HEK293 (cell line): ENCODE data around the gene FXYD5.
A peak's percentile ranks its signal among the peaks of the same experiment; 100 is the strongest.

Experiments
- EGR2 ChIP-seq: fragments of 450-650 bp; formaldehyde crosslinking; IDR thresholded peaks from 2 replicates; pipeline ENCODE4 v1.5.1; 2016; ENCODE audit warnings: low read depth, missing biosample characterization, missing genetic modification characterization
- KLF1 ChIP-seq: fragments of 450-650 bp; formaldehyde crosslinking; IDR thresholded peaks from 2 replicates; pipeline ENCODE4 v1.5.1; 2016; ENCODE audit warnings: missing biosample characterization, missing genetic modification characterization
- PATZ1 ChIP-seq: fragments of 450-650 bp; formaldehyde crosslinking; IDR thresholded peaks from 2 replicates; pipeline ENCODE4 v1.5.1; 2016; ENCODE audit warnings: missing biosample characterization, missing genetic modification characterization
- PRDM1 ChIP-seq: fragments of 450-650 bp; formaldehyde crosslinking; IDR thresholded peaks from 2 replicates; pipeline ENCODE4; 2016; ENCODE audit warnings: missing biosample characterization, missing genetic modification characterization
- ZBTB10 ChIP-seq: fragments of 450-650 bp; formaldehyde crosslinking; IDR thresholded peaks from 2 replicates; pipeline ENCODE4 v1.5.1; 2016; ENCODE audit warnings: missing biosample characterization, missing genetic modification characterization
- ZBTB21 ChIP-seq: fragments of 450-650 bp; formaldehyde crosslinking; IDR thresholded peaks from 2 replicates; pipeline ENCODE4 v1.5.1; 2017; ENCODE audit warnings: missing biosample characterization, missing genetic modification characterization
- ZBTB26 ChIP-seq: fragments of 450-650 bp; formaldehyde crosslinking; optimal IDR thresholded peaks from 2 replicates; pipeline ENCODE3; 2016; ENCODE audit warnings: missing biosample characterization, mild to moderate bottlenecking, missing genetic modification characterization
- ZBTB48 ChIP-seq: fragments of 450-650 bp; formaldehyde crosslinking; IDR thresholded peaks from 2 replicates; pipeline ENCODE4 v1.5.1; 2016; ENCODE audit warnings: missing biosample characterization, missing genetic modification characterization
- ZFP37 ChIP-seq: fragments of 450-650 bp; formaldehyde crosslinking; IDR thresholded peaks from 2 replicates; pipeline ENCODE4 v1.5.1; 2016; ENCODE audit warnings: missing biosample characterization, missing genetic modification characterization
- ZIC2 ChIP-seq: fragments of 450-650 bp; formaldehyde crosslinking; IDR thresholded peaks from 2 replicates; pipeline ENCODE4 v1.5.1; 2016; ENCODE audit warnings: missing biosample characterization, missing genetic modification characterization
- ZNF138 ChIP-seq: fragments of 450-650 bp; formaldehyde crosslinking; IDR thresholded peaks from 2 replicates; pipeline ENCODE4 v1.5.1; 2016; ENCODE audit warnings: missing biosample characterization, missing genetic modification characterization, borderline replicate concordance
- ZNF16 ChIP-seq: fragments of 450-650 bp; formaldehyde crosslinking; IDR thresholded peaks from 2 replicates; pipeline ENCODE4 v1.5.1; 2016; ENCODE audit warnings: low read depth, missing biosample characterization, missing genetic modification characterization
- ZNF174 ChIP-seq: fragments of 450-650 bp; formaldehyde crosslinking; IDR thresholded peaks from 2 replicates; pipeline ENCODE4 v1.5.0; 2017; ENCODE audit warnings: missing biosample characterization, mild to moderate bottlenecking, missing genetic modification characterization
- ZNF18 ChIP-seq: fragments of 450-650 bp; formaldehyde crosslinking; IDR thresholded peaks from 2 replicates; pipeline ENCODE4 v1.5.1; 2016; ENCODE audit warnings: missing biosample characterization, missing genetic modification characterization
- ZNF2 ChIP-seq: fragments of 450-650 bp; formaldehyde crosslinking; IDR thresholded peaks from 2 replicates; pipeline ENCODE4 v1.5.1; 2016; ENCODE audit warnings: missing biosample characterization, missing genetic modification characterization
- ZNF221 ChIP-seq: fragments of 450-650 bp; formaldehyde crosslinking; IDR thresholded peaks from 2 replicates; pipeline ENCODE4 v1.5.1; 2017; ENCODE audit warnings: missing biosample characterization, missing genetic modification characterization, borderline replicate concordance
- ZNF239 ChIP-seq: fragments of 450-650 bp; formaldehyde crosslinking; IDR thresholded peaks from 2 replicates; pipeline ENCODE4 v1.5.1; 2016; ENCODE audit warnings: missing biosample characterization, missing genetic modification characterization
- ZNF280C ChIP-seq: fragments of 450-650 bp; formaldehyde crosslinking; IDR thresholded peaks from 2 replicates; pipeline ENCODE4 v1.5.1; 2016; ENCODE audit warnings: missing biosample characterization, missing genetic modification characterization
- ZNF354C ChIP-seq: fragments of 450-650 bp; formaldehyde crosslinking; IDR thresholded peaks from 2 replicates; pipeline ENCODE4 v1.5.1; 2016; ENCODE audit warnings: missing biosample characterization, missing genetic modification characterization, low read depth, borderline replicate concordance
- ZNF404 ChIP-seq: fragments of 450-650 bp; formaldehyde crosslinking; IDR thresholded peaks from 2 replicates; pipeline ENCODE4 v1.5.1; 2017; ENCODE audit warnings: missing biosample characterization, missing genetic modification characterization
- ZNF416 ChIP-seq: fragments of 450-650 bp; formaldehyde crosslinking; IDR thresholded peaks from 2 replicates; pipeline ENCODE4 v1.5.1; 2016; ENCODE audit warnings: missing biosample characterization, missing genetic modification characterization
- ZNF433 ChIP-seq: fragments of 450-650 bp; formaldehyde crosslinking; IDR thresholded peaks from 2 replicates; pipeline ENCODE4 v1.5.1; 2016; ENCODE audit warnings: missing biosample characterization, missing genetic modification characterization, low read depth
- ZNF514 ChIP-seq: fragments of 450-650 bp; formaldehyde crosslinking; IDR thresholded peaks from 2 replicates; pipeline ENCODE4 v1.5.1; 2016; ENCODE audit warnings: missing biosample characterization, missing genetic modification characterization
- ZNF555 ChIP-seq: fragments of 450-650 bp; formaldehyde crosslinking; conservative IDR thresholded peaks from 2 replicates; pipeline ENCODE4 v1.5.1; 2017; ENCODE audit warnings: missing biosample characterization, mild to moderate bottlenecking, missing genetic modification characterization, inconsistent platforms
- ZNF561 ChIP-seq: fragments of 450-650 bp; IDR thresholded peaks from 2 replicates; pipeline ENCODE4 v1.5.1; 2018; ENCODE audit warnings: missing biosample characterization, missing genetic modification characterization, borderline replicate concordance
- ZNF571 ChIP-seq: fragments of 450-650 bp; formaldehyde crosslinking; IDR thresholded peaks from 2 replicates; pipeline ENCODE4 v1.5.0; 2017; ENCODE audit warnings: missing biosample characterization, missing genetic modification characterization
- ZNF624 ChIP-seq: fragments of 450-650 bp; formaldehyde crosslinking; IDR thresholded peaks from 2 replicates; pipeline ENCODE4 v1.5.1; 2017; ENCODE audit warnings: missing biosample characterization, missing genetic modification characterization
- ZNF76 ChIP-seq: fragments of 450-650 bp; formaldehyde crosslinking; IDR thresholded peaks from 2 replicates; pipeline ENCODE4; 2016; ENCODE audit warnings: low read depth, missing biosample characterization, missing genetic modification characterization, borderline replicate concordance
- ZNF843 ChIP-seq: fragments of 450-650 bp; formaldehyde crosslinking; IDR thresholded peaks from 2 replicates; pipeline ENCODE4 v1.5.1; 2016; ENCODE audit warnings: missing biosample characterization, missing genetic modification characterization

The FXYD5 gene

GRCh38 chr19:35132254-35132653, 22.3 kb upstream of the FXYD5 start (continued):
- TF ChIP-seq ZNF561: no peak
- TF ChIP-seq ZBTB21 (tag by site-specific recombination): no peak; the same call in 1 of the 2 replicates
- no peak for TF ChIP-seq ZNF404 (tag by site-specific recombination)
- TF ChIP-seq ZNF571: peak; percentile 73; the same call in 1 of the 2 replicates
- TF ChIP-seq ZFP37: no peak
- TF ChIP-seq ZBTB26 (tag by site-specific recombination): no peak
- TF ChIP-seq ZNF76: no peak
- TF ChIP-seq ZNF239 (tag by site-specific recombination): 0 out of 2 replicates have a peak, but pooled peaks have one; percentile 19
- TF ChIP-seq ZNF2 (tag by site-specific recombination): no peak
- no peak for TF ChIP-seq ZNF280C
- no peak for TF ChIP-seq ZNF221 (tag by site-specific recombination)
- TF ChIP-seq ZNF18: no peak
- TF ChIP-seq PRDM1 (tag by site-specific recombination): no peak
- TF ChIP-seq ZNF416 (tag by site-specific recombination): no peak
- TF ChIP-seq ZNF16: no peak
- TF ChIP-seq EGR2: no peak
- TF ChIP-seq ZNF514 (tag by site-specific recombination): peak; percentile 14; the same call in 1 of the 2 replicates
- TF ChIP-seq ZBTB48 (tag by site-specific recombination): 0 out of 2 replicates have a peak, but pooled peaks have one; percentile 17
- TF ChIP-seq KLF1 (tag by site-specific recombination): no peak
- TF ChIP-seq ZBTB10 (tag by site-specific recombination): no peak
- no peak for TF ChIP-seq ZNF138 (tag by site-specific recombination)
- no peak for TF ChIP-seq ZNF555 (tag by site-specific recombination)
- TF ChIP-seq ZNF843 (tag by site-specific recombination): no peak
- no peak for TF ChIP-seq ZNF174 (tag by site-specific recombination)
- TF ChIP-seq PATZ1: no peak
- no peak for TF ChIP-seq ZNF354C
- no peak for TF ChIP-seq ZNF624
- TF ChIP-seq ZIC2 (tag by site-specific recombination): no peak
- TF ChIP-seq ZNF433 (tag by site-specific recombination): no peak
